T47D (cell line): ENCODE measurements around the gene NUP62.
"Not testable (repeated sequence)": the region's sequence is repeated elsewhere in the genome, so short reads cannot be mapped to it uniquely, and the experiment has no call there.

Source experiments
- DNase-seq, 2 experiments: peaks; one replicate each; pipeline versions ENCODE4 v3.0.0 to v3.0.0-alpha.2; 2011 to 2012; ENCODE audit warnings: low read depth in 1 of 2, low spot score in 1 of 2
- JUND ChIP-seq: IDR thresholded peaks from 2 replicates; pipeline ENCODE4 v1.6.1; 2012; ENCODE audit warnings: low read depth
- in situ Hi-C: cut with HindIII; loops from 2 replicates; pipeline ENCODE4 v1.10.0; 2016; ENCODE audit warnings: low sequenced_read_pairs, low pct_unique_long_range_greater_than_20kb

NUP62 gene

DNA sequence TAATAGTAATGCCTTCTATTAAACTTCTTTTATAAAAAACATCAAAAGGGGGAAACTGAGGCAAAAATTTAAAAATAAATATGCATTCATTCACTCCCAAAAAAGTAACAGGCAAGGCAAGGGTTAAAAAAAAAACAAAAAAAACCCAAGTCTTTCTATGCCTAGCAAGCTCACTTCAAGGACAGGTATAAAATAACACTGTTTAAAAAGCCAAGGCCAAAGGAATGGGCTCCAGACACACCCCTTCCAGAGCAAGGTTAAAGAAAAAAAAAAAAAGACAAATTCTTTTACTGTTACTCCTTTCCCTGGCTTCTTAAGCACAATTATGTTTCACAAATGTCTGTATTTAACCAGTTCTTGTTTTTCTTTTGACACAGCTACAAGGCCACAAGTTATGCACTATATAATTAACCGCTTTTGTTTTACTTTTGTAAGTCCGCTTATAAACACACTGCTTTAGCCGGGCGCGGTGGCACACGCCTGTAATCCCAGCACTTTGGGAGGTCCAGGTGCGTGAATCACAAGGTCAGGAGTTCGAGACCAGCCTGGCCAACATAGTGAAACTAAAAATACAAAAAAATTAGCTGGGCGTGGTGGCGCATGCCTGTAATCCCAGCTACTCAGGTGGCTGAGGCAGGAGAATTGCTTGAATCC lies 28.1 kb upstream of the NUP62 start:
- in situ Hi-C loops: no loop called here
- TF ChIP-seq JUND: no peak
- DNase-seq: no peak

DNA sequence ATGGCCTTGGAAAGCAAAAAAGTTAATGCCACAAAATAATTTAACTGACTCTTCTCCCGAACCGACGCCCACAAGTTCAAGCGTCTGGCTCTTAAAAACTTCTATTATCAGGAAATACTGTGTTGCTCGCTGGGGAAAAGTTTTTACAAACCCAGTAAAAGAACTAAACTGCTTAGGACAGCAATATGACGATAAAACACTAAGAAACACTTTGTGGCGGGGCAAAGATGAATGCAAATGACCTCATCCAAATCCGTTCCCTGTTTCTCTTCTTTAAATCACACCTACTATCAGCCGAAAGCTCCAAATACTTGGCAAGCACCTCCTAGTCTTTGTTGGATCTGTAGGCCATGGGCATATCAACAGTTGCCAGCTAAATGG lies 26.8 kb upstream of the NUP62 start:
- no peak for TF ChIP-seq JUND
- in situ Hi-C loops: no loop called here
- DNase-seq: no peak

DNA sequence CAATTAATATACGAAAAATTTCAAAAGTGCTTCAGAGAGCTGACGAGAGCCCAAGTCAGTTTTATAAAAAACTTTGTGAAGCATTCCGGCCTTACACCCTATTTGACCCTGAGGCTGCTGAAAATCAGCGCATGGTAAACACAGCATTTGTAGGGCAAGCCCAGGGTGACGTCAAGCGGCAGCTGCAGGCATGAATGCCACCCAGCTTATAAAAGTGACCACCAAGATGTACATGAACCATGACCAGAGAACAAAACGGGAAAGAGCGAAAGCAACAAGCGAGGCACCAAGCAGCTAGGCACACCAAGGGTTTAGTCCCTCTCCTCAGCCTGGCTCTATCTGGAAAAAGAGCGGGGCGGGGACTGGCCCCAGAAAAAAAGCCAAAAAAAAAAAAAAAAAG lies 25.6 kb upstream of the NUP62 start:
- DNase-seq: no peak
- TF ChIP-seq JUND: no peak
- in situ Hi-C loops: no loop called here

DNA sequence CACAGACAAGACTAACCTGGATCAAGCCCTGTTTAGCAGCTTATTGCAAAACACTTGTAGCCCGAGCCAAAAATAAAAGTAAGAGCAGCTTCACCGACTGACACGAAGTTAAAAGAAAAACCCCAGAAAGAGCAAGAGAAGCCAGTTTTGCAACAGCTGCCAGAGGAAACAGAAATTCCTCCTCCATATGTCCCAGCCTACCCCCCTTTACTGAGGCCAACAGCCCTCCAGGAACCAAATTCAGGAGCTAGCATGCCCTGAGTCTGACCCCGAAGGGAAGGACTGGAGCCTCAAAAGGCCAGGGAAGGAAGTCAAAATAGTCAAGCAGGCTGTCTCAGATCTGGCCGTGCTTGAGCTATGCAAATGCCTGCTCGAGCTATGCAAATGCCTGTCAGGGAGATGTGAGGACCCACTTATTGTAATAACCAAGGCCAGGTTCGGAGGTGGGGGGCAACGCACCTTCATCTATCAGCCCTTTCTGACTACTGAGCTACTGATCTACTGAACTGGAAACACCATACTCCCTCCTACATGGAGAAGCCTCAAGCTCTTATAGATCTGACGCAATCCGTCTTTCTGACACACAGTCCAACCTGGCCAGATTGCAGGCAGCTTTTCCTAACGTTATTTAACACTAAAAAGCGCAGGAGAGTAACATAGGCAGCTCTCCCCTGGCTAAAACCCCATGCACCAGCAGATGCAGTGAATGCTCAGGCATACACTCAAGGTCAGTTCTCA lies 25.0 kb upstream of the NUP62 start:
- TF ChIP-seq JUND: no peak
- peak in 1 of 2 experiments; percentile 45 for DNase-seq
- in situ Hi-C loops: no loop called here

DNA sequence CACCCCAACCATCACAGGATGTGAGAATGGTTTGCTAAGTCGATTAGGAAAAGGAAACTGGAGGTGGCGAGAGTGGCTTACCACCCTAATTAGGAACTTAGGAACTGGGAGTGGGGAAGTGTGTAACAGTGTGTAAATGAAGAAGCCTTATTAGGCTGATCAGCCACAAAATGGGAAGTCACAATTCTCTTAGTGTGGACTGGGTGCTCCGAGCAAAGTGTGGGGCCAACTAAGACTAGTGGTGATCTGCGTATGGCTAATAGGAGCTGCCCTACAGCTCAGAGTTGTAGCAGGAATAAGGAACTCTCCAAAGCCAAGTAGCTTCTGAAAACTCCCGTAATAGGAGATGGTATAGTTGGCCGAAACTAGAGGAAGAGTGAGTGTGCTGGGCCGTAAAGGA lies 24.1 kb upstream of the NUP62 start:
- TF ChIP-seq JUND: no peak
- no peak for DNase-seq
- in situ Hi-C loops: no loop called here

DNA sequence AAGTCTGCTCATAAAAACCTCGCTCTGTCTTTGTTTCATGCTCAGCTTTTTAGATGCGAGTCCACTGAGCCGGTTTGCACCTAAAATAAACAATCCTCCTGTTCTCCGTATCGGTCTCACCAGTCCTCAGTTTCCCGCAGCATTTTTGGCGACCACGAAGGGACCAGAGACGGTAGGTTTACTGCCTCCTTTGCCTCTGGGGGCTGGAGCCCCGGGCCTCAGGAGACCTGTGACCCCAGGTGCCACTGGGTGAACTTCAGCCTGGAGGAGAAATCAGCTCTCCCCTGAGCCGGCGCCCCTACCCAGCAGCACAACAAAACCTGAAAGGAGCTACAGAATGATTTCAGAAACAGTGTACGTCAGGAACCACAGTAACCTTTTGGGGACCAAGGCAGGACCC lies 23.6 kb upstream of the NUP62 start:
- in situ Hi-C loops: no loop called here
- DNase-seq: no peak
- no peak for TF ChIP-seq JUND

DNA sequence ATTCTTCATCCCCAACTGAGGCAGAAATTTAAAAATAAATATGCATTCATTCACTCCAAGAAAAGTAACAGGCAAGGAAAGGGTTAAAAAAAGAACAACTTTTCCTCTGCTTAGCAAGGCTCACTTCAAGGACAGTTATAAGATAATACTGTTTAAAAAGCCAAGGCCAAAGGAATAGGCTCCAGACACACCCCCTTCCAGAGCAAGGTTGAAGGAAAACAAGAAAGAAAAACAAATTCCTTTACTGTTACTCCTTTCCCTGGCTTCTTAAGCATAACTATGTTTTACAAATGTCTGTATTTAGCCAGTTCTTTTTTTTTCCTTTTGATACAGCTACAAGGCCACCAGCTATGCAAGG lies 23.2 kb upstream of the NUP62 start:
- no peak for TF ChIP-seq JUND
- in situ Hi-C loops: no loop called here
- DNase-seq: no peak

DNA sequence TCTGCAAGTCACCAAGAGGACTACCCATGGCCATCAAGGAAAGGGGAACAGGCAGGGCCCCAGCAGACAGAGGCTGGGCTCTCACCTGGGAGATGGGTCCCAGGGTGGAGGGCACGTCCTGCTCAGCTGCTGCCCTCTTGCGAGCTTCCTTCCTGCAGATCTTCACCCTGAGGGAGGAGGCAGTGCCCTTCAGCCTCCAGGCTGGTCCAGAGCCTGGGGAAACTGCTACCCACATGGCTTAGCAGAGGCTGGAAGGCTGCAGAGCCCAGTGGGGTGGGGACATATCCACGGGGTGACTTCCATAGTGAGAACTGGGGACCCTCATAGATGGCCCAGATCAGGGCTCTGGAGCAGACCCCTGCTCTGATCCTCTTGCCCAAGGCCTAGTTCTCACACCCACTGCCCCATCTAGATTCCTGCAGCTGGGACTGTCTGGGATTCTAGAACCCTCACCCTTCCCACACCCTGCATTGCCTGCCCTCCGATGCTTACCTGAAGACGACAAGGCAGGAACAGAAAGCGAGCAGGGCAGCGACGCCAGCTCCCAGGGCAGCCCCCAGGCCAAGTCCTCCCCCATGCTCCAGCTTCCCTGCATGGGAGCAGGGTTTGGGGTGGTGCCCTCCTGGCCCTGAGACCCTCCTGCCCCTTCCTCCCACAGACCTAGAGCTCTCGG lies 22.6 kb upstream of the NUP62 start:
- in situ Hi-C loops: no loop called here
- TF ChIP-seq JUND: no peak
- no peak for DNase-seq

DNA sequence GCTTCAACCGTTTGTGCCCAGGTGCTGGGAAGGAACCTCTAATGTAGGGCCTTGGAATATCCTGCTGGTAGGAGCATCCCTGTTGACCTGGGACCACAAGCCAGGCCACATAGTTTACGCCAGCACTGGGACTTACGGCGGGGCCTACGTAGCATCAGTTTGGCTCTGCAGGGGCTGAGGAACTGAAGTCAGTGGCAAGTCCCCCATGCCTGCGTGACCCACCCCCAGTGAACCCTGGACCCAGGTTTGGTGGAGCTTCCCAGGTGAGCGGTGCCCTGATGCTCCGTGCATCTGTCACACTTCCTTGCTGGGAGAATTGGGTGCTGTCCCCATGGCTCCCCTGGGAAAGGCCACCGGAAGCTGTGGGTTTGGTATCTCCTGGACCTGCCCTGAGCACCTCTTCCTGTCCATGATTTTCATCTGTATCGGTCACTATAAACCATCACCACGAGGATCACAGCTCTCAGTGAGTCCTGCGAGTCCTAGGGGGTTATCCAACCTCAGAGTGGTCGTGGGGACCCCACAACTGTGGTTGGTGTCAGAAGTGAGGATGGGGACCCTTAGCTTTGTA lies 21.7 kb upstream of the NUP62 start:
- in situ Hi-C loops: no loop called here
- no peak for DNase-seq

DNA sequence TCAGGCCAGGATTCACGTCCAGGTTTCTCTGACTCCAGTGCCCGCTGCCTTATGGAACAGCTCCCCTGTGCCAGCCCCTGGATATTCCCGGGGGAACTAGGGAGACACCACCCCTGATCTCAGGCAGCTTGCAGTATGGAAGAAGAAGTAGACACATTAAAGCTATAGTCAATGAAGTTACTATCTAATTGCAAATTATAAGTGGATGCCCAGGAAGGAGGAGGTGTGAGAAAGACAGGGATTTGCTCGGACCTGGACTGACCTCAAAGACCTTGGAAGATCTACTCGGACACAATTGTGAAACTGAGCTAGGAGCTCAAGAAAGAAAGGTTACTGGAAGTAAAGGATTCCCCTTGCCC lies 21.3 kb upstream of the NUP62 start:
- no peak for DNase-seq
- in situ Hi-C loops: no loop called here
- TF ChIP-seq JUND: no peak

More for the DNA sequence above, 21.7 kb upstream of the NUP62 start:
- TF ChIP-seq JUND: no peak

DNA sequence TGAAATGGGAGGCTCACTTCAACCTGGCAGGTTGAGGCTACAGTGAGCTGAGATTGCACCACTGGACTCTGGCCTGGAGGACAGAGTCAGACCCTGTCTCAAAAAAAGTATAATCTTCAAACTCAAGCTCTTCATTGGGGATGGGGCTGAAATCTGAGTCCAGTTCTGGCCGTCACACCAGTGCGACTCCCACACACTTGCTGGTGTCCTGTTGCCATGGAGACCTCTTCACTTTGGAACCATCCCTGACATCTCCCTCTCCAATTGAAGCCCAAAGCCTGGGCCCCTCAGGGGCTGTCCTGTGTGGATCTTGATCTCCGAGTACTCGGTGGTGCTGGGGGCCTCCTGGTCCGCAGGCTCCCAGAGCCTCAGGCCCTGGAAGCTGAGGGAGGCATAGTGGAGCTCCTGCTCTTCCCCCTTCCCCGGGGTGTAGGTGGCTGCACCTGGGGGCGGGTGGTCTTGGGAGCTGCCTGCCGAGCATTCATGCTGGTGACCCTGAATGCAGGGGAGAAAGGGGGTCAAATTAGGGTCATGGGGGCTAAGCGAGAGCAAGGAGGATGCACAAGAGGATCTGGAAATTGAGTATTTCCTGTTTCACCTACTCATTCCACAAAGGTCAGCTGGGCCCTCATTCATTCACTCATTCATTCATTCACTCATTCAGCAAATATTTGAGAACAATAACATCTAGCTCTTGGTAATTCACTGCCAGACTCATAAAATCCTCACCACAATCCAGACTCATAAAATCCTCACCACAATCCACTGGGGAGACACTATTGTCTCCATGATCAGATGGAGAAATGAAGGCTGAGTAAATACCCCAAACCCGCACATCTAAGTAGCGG lies 20.7 kb upstream of the NUP62 start:
- in situ Hi-C loops: no loop called here
- no peak for DNase-seq

DNA sequence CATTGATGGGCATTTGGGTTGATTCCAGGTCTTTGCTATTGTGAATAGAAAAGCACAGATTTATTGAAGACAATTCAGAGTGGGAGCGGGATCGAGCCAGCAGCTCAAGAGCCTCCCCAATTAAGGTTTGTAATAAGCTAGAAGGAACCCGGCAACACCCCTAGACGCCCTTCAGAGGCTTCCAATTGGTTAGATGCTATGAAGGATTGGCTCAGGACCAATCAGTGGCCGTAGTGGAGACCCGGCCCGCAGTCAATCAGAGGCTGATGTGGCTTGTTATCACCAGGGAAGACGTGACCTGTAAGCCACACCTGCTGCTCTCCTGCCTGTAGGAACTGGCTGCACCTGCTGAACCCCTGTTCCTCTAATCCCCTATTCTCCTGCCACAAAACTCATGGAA lies 17.1 kb upstream of the NUP62 start:
- DNase-seq: no peak
- no peak for TF ChIP-seq JUND
- in situ Hi-C loops: no loop called here

More for the DNA sequence above, 20.7 kb upstream of the NUP62 start:
- no peak for TF ChIP-seq JUND

DNA sequence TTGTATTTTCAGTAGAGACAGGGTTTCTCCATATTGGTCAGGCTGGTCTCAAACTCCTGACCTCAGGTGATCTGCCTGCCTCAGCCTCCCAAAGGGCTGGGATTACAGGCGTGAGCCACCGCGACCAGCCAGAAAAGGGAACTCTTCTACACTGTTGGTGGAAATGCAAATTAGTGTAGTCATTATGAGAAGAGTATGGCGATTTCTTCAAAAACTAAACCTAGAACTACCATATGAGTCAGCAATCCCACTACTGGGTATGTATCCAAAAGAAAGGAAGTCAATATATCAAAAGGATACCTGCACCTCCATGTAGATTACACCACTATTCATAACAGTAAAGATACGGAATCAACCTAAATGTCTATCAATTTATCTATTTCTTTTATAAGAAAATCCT lies 15.3 kb upstream of the NUP62 start:
- DNase-seq, in situ Hi-C loops: not testable (repeated sequence)
